ENCODE data around the gene SH3BP5.

Gene SH3BP5

DNA sequence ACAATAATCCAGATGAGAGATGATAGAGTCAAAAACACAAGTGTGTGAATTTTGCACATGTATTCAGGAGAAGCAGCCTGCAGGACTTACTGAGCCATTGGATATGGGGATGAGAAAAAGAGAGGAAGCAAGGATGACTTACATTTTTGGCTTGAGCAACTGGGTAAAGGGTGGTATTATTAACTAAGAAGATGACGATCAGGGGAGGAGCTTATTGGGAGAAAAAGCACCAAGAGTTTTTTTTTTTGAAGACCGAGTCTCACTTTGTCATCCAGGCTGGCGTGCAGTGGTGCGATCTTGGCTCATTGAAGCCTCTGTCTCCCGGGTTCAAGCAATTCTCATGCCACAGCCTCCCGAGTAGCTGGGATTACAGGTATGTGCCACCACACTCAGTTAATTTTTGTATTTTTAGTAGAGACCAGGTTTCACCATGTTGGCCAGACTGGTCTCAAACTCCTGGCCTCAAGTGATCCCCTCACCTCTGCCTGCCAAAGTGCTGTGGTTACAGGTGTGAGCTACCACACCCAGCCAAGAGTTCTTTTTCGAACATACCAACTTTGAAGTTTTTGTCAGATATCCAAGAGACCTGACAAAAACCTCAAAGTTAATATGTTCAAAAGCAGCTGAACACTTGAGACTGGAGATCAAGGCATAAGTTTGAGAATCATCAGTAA is 14.8 kb upstream of the SH3BP5 start:
- DNase-seq, result peak; percentile 34

DNA sequence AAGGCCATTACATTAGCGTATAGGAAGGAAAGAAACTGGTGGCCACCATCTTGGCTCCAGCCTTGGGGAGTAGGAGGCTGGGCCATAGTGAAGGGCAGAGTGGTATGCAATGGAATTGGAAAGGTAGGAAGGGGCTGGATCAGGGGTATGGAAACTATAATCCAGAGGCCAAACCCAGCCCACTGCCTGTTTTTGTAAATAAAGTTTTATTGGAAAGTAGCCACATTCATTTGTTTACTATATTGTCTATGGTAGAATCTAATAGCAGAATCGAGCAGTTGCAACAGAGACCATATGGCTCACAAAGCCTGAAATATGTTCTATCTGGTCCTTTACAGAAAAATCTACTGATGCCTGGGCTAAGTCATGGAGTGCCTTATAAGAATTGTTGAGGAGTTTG is 14.1 kb upstream of the SH3BP5 start:
- no peak for DNase-seq

- DNase-seq, result no peak
Measured at GRCh38 chr3:15345608-15346137, 13.3 kb upstream of the SH3BP5 start.

- no peak for DNase-seq
Measured at GRCh38 chr3:15345066-15345607, 12.8 kb upstream of the SH3BP5 start.

DNA sequence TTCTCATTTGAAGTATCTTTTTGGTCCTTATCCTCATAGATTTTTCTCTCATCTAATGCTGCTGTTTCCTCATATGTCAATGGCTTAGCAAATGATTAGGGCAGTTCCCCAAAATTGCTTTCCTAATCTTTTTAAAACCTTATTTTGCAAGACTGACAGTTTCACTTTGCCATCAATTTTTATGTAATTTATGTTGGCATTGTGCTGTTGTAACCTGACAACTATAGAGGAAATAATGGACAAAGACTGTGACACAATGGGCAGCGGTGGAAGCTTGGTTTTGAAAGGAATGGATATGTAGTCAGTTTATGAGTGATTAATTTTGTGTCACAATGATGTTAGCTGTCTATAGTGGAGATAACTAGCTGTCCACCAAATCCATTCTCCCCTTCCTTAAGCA is 10.6 kb upstream of the SH3BP5 start:
- no peak for DNase-seq

DNA sequence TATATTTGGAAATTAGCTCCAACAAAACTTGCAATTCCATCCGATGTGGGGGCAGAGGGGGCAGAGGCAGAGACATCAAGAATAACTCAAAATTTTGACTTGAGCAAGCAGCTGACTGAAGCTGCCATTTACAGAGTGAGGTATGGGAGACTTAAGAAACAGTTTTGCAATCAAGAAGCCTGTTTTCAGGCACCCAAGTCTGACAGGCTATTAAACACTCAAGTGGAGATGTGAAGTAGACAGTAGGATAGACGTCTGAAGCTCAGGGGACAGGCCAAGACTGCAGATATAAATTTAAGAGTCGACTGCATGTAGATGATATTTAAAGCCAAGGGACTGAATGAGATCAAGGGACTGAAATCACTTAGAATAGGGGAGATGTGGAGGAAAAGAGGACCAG is 9.9 kb upstream of the SH3BP5 start:
- no peak for DNase-seq

GRCh38 chr3:15341030-15341726 is 8.8 kb upstream of the SH3BP5 start:
- DNase-seq, result no peak

GRCh38 chr3:15339786-15340215 is 7.4 kb upstream of the SH3BP5 start:
- no peak for DNase-seq

DNA sequence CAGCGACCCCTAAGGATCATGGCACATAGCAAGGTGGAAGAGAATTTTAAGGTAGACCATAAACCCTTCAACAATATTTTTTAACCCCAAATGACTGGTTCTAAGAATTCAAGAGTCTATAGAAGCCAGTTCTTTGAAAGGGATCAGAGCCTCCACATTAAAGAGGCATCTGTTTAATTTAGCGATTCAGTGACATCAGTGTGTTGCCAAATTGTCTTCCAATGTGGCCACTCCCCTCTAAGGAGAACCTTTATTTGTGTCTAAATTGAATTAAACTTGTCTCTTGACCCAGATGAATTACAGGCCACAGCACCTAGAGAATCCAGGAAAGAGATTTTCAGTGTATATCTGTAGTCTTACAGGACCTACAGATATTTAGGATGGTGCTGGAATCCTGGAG is 6.6 kb upstream of the SH3BP5 start:
- no peak for DNase-seq

GRCh38 chr3:15337963-15338362 is 5.6 kb upstream of the SH3BP5 start:
- no peak for DNase-seq

- DNase-seq, result no peak
Measured at GRCh38 chr3:15336057-15336456, 3.7 kb upstream of the SH3BP5 start.

- DNase-seq, result no peak
Measured at GRCh38 chr3:15333956-15334263, 1.5 kb upstream of the SH3BP5 start.

GRCh38 chr3:15333099-15333955 is 941 bp upstream of the SH3BP5 start:
- no peak for DNase-seq

GRCh38 chr3:15331606-15332404 is 581 bp downstream of the SH3BP5 start:
- DNase-seq, result peak; percentile 49

GRCh38 chr3:15331072-15331605 is 1.2 kb downstream of the SH3BP5 start:
- no peak for DNase-seq

DNA sequence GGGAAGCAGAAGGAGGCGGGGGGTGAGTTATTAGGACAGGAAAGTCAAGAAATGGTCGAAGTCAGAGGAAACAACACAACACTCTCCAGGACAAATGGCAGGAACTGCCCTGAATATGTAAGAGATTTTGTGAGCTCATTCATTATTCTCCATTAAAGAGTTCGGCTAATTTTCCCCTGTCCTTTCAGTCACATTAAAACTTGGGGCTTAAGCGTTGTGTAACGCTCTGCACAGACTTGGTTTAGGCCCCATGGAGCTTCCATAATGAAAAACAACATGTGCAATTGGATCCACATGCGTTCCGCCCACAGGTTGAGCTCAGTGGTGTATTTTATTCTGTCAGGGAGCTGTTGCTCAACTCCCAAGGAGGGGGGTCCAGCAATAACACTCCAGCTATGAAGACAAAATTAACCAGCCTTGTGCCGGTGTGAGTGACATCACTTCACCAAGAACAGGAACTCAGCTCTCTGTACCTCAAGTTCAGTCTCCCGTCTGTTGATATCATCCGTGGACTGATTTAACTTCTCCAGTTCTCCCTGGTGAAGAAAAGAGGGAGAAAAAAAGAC is 2.3 kb downstream of the SH3BP5 start:
- no peak for DNase-seq

- no peak for DNase-seq
Measured at GRCh38 chr3:15329046-15330005, 3.1 kb downstream of the SH3BP5 start.

GRCh38 chr3:15327941-15328340 is 4.4 kb downstream of the SH3BP5 start:
- peak; percentile 57 for DNase-seq

DNA sequence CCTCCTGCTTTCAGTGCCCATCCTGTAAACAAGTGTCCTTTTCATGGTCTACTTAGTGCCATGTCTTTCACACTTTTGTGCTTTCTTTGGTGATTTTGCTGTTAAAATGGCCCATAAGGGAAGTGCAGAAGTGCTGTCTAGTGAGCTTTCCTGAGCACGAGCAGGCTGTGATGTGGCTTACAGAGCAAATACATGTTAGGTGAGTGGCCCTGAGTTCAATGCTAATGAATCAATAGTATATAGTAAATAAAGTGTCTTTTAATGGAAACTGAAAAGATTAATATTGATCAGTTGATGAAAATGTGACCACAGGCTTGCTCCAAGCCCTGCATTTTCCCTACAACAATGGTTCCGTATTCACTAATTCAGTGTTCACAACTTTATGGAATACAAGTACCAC is 5.7 kb downstream of the SH3BP5 start:
- DNase-seq, result no peak

DNA sequence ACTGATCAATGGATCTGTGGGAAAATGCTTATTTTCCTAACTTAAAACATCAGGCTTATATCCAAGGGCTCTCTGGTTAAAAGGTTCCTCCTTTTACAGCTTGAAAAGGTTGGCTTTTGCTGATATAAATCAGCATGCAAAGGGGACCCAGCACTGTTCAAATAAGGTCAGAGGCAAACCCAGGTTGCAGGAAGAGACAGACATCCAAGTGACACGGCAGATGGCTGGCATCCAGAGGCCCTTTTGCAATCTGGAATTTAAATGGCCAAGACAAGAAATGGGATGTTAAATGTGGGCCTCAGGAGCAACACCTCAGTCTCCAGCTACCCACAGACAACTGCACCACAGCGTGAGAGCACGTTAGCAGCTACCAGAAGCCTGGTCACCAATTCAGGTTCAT is 6.3 kb downstream of the SH3BP5 start:
- DNase-seq, result no peak

GRCh38 chr3:15325228-15325627 is 7.2 kb downstream of the SH3BP5 start:
- no peak for DNase-seq
